IMR-90 (cell line): ENCODE data around the gene KRTAP10-6. TPM values are rescaled to one million over a fixed set of nuclear protein-coding genes. Genes with fewer than 3 reads are reported as not detected.

Source experiments
- ATAC-seq: fragments of 200-7000 bp; cut with Tn5 transposase; 2 replicates; pipeline ENCODE4 v1.9.1; 2020; ENCODE audit warnings: low read depth, mild to moderate bottlenecking, moderate library complexity
- BruUV-seq: library from RNA; stranded (reverse); fragments of 400-500 nt; replicated peaks from 2 replicates; lab custom pipeline; 2021; lab: Mats Ljungman, UMichigan
- CTCF ChIA-PET: fragments of 300-600 bp; formaldehyde crosslinking; extraction: SDS; loops from one replicate; lab custom pipeline; 2021; ENCODE audit warnings: antibody characterized with exemption; lab: Yijun Ruan, JAX
- POLR2A ChIA-PET: fragments of 300-600 bp; sonication (Branson Sonifier 250); formaldehyde crosslinking; loops from one replicate; lab custom pipeline; 2022; ENCODE audit warnings: antibody characterized with exemption; ENCODE audit not compliant: unreplicated experiment; lab: Charles Lee
- DNase-seq: peaks from one replicate; pipeline ENCODE4 v3.0.0; 2013
- H2AFZ ChIP-seq: replicated peaks from 2 replicates; pipeline ENCODE3; 2013; ENCODE audit warnings: low read length, mild to moderate bottlenecking; ENCODE audit not compliant: poor library complexity
- H2AK5ac ChIP-seq: 2 replicates; pipeline ENCODE4 v1.6.1; 2013; ENCODE audit warnings: low read depth, low read length, inconsistent platforms
- H2AK9ac ChIP-seq: replicated peaks from 2 replicates; pipeline ENCODE3; 2013; ENCODE audit warnings: mild to moderate bottlenecking, low read depth, low read length, moderate library complexity; ENCODE audit not compliant: poor library complexity
- H2BK120ac ChIP-seq: 2 replicates; pipeline ENCODE4 v1.6.1; 2013; ENCODE audit warnings: low read depth, low read length, inconsistent platforms
- H2BK15ac ChIP-seq: 3 replicates; pipeline ENCODE4 v1.6.1; 2013; ENCODE audit warnings: low read depth, low read length, inconsistent platforms
- H2BK20ac ChIP-seq: 2 replicates; pipeline ENCODE4 v1.6.1; 2013; ENCODE audit warnings: low read depth, mild to moderate bottlenecking, inconsistent platforms, low read length, moderate library complexity
- H2BK5ac ChIP-seq: 2 replicates; pipeline ENCODE4 v1.6.1; 2013; ENCODE audit warnings: mild to moderate bottlenecking, low read depth, low read length, inconsistent platforms; ENCODE audit not compliant: poor library complexity, severe bottlenecking
- H3K14ac ChIP-seq: replicated peaks from 2 replicates; pipeline ENCODE4 v1.6.1; 2013; ENCODE audit warnings: low read depth, low read length, inconsistent platforms
- H3K18ac ChIP-seq: 2 replicates; pipeline ENCODE4 v1.6.1; 2013; ENCODE audit warnings: low read depth, low read length, control low read depth
- H3K23ac ChIP-seq: 2 replicates; pipeline ENCODE4 v1.6.1; 2013; ENCODE audit warnings: low read depth, low read length, inconsistent platforms
- H3K27ac ChIP-seq: 2 replicates; pipeline ENCODE4 v1.5.1; 2013; ENCODE audit warnings: mild to moderate bottlenecking, control low read depth, low read length; ENCODE audit not compliant: insufficient read depth
- H3K27me3 ChIP-seq: 2 replicates; pipeline ENCODE4 v1.6.1; 2013; ENCODE audit warnings: low read length; ENCODE audit not compliant: control insufficient read depth, insufficient read depth
- H3K36me3 ChIP-seq: 2 replicates; pipeline ENCODE4 v1.6.1; 2013; ENCODE audit warnings: low read length, mixed read lengths; ENCODE audit not compliant: control insufficient read depth, insufficient read depth
- H3K4ac ChIP-seq: 2 replicates; pipeline ENCODE4 v1.6.1; 2013; ENCODE audit warnings: low read depth, low read length, inconsistent platforms
- H3K4me1 ChIP-seq: 2 replicates; pipeline ENCODE4 v1.6.1; 2013; ENCODE audit warnings: low read length, mixed read lengths; ENCODE audit not compliant: control insufficient read depth, insufficient read depth
- H3K4me2 ChIP-seq: 2 replicates; pipeline ENCODE4 v1.6.1; 2013; ENCODE audit warnings: low read depth, mild to moderate bottlenecking, control low read depth, low read length, moderate library complexity
- H3K4me3 ChIP-seq: 2 replicates; pipeline ENCODE4 v1.5.1; 2013; ENCODE audit warnings: low read depth, mild to moderate bottlenecking, control low read depth, low read length, moderate library complexity; ENCODE audit not compliant: insufficient read depth
- H3K56ac ChIP-seq: 2 replicates; pipeline ENCODE4 v1.6.1; 2013; ENCODE audit warnings: low read length, inconsistent platforms; ENCODE audit not compliant: insufficient read depth; ENCODE audit errors: extremely low read depth
- H3K79me1 ChIP-seq, 2 experiments: 2 replicates each; pipeline ENCODE4 v1.6.1; 2013; ENCODE audit warnings: low read length in 2 of 2, inconsistent platforms in 1 of 2, low read depth in 1 of 2
- H3K9ac ChIP-seq: 2 replicates; pipeline ENCODE4 v1.6.1; 2013; ENCODE audit warnings: low read depth, low read length, control low read depth
- H3K9me1 ChIP-seq: 2 replicates; pipeline ENCODE4 v1.6.1; 2013; ENCODE audit warnings: low read length, inconsistent platforms; ENCODE audit not compliant: insufficient read depth
- H3K9me3 ChIP-seq: 2 replicates; pipeline ENCODE4 v1.6.1; 2013; ENCODE audit warnings: low read length; ENCODE audit not compliant: control insufficient read depth, insufficient read depth
- H4K20me1 ChIP-seq: 2 replicates; pipeline ENCODE4 v1.6.1; 2013; ENCODE audit warnings: low read length, inconsistent platforms; ENCODE audit not compliant: insufficient read depth
- H4K5ac ChIP-seq: 2 replicates; pipeline ENCODE4 v1.6.1; 2013; ENCODE audit warnings: mild to moderate bottlenecking, low read depth, low read length, control low read depth
- H4K8ac ChIP-seq, 2 experiments: 2 replicates each; pipeline ENCODE4 v1.6.1; 2013; ENCODE audit warnings: low read depth in 2 of 2, low read length in 2 of 2, control low read depth in 1 of 2, inconsistent platforms in 1 of 2
- H4K91ac ChIP-seq: 2 replicates; pipeline ENCODE4 v1.6.1; 2013; ENCODE audit warnings: low read depth, low read length, inconsistent platforms; ENCODE audit not compliant: insufficient read depth
- BHLHE40 ChIP-seq: fragments of 150-350 bp; IDR thresholded peaks from 2 replicates; pipeline ENCODE4 v1.6.1; 2016; ENCODE audit warnings: mild to moderate bottlenecking, low read depth, low read length
- CEBPB ChIP-seq: IDR thresholded peaks from 2 replicates; pipeline ENCODE4 v1.6.1; 2012; ENCODE audit warnings: low read depth, low read length, improper control_type of control experiment
- CHD1 ChIP-seq: IDR thresholded peaks from 2 replicates; pipeline ENCODE4 v1.6.1; 2012; ENCODE audit warnings: low read depth, low read length, improper control_type of control experiment
- FOS ChIP-seq: fragments of 150-350 bp; IDR thresholded peaks from 2 replicates; pipeline ENCODE4 v1.6.1; 2016; ENCODE audit warnings: low read depth, low read length
- MAFK ChIP-seq: IDR thresholded peaks from 2 replicates; pipeline ENCODE4 v1.6.1; 2012; ENCODE audit warnings: low read depth, low read length, improper control_type of control experiment
- MAZ ChIP-seq: IDR thresholded peaks from 2 replicates; pipeline ENCODE4 v1.6.1; 2012; ENCODE audit warnings: low read depth, mild to moderate bottlenecking, low read length, improper control_type of control experiment, moderate library complexity, borderline replicate concordance
- MXI1 ChIP-seq: IDR thresholded peaks from 2 replicates; pipeline ENCODE4 v1.6.1; 2012; ENCODE audit warnings: low read depth, mild to moderate bottlenecking, low read length, moderate library complexity, borderline replicate concordance
- NFE2L2 ChIP-seq: fragments of 150-350 bp; IDR thresholded peaks from 2 replicates; pipeline ENCODE4 v1.6.1; 2016; ENCODE audit warnings: low read depth, mild to moderate bottlenecking, low read length
- POLR2A ChIP-seq: IDR thresholded peaks from 2 replicates; pipeline ENCODE4 v1.6.1; 2012; ENCODE audit warnings: mild to moderate bottlenecking, low read depth, low read length
- RAD21 ChIP-seq: IDR thresholded peaks from 2 replicates; pipeline ENCODE4 v1.6.1; 2012; ENCODE audit warnings: low read length, improper control_type of control experiment
- RFX5 ChIP-seq: IDR thresholded peaks from 2 replicates; pipeline ENCODE4 v1.8.0; 2012; ENCODE audit warnings: low read depth, mild to moderate bottlenecking, low read length, moderate library complexity
- SMC3 ChIP-seq: fragments of 150-350 bp; IDR thresholded peaks from 2 replicates; pipeline ENCODE4 v1.6.1; 2016; ENCODE audit warnings: low read depth, mild to moderate bottlenecking, antibody characterized with exemption, low read length, moderate library complexity
- WGBS, 2 experiments: methylation state at CpG; one replicate each; pipeline versions ENCODE4 v1.1.5 to v1.1.7; 2013; ENCODE audit warnings: missing lambda C conversion rate in 2 of 2; ENCODE audit not compliant: insufficient read length in 1 of 2; ENCODE audit errors: extremely low coverage in 2 of 2; 5-methylcytosine and 5-hydroxymethylcytosine counted together
- dilution Hi-C: fragments of 300-500 bp; cut with HindIII; formaldehyde crosslinking; loops from one replicate; pipeline ENCODE4 v1.14.3; 2018; ENCODE audit warnings: low sequenced_read_pairs; ENCODE audit not compliant: unreplicated experiment
- in situ Hi-C: fragments of 300-500 bp; cut with MboI; formaldehyde crosslinking; loops from 3 replicates; pipeline ENCODE4 v1.14.3; 2019; ENCODE audit warnings: low sequenced_read_pairs, inconsistent platforms, mixed read lengths
- intact Hi-C: fragments of 100-400 bp; cut with micrococcal nuclease; formaldehyde crosslinking; loops from 2 replicates; pipeline ENCODE4 v1.10.0; 2022
- polyA plus RNA-seq, 3 experiments: library from polyadenylated mRNA; depleted of rRNA; stranded (reverse); fragments of >200 nt; gene quantifications; 2 replicates each; pipeline ENCODE4 v1.2.3, GENCODE V29; 2012; ENCODE audit warnings: low replicate concordance in 1 of 3
- total RNA-seq: library from RNA; depleted of rRNA; stranded (reverse); fragments of >200 nt; gene quantifications from 2 replicates; pipeline ENCODE4 v1.2.3, GENCODE V29; 2012
- TF ChIP-seq, protein P1 (sequence below): fragments of 150-350 bp; IDR thresholded peaks from 2 replicates; pipeline ENCODE4 v1.6.1; 2016; ENCODE audit warnings: low read depth, mild to moderate bottlenecking, low read length, moderate library complexity, borderline replicate concordance
- TF ChIP-seq, protein P2 (sequence below): fragments of 150-350 bp; IDR thresholded peaks from 2 replicates; pipeline ENCODE4 v1.6.1; 2017; ENCODE audit warnings: mild to moderate bottlenecking, antibody characterized with exemption, low read length, low read depth
- TF ChIP-seq, protein P3 (sequence below): conservative IDR thresholded peaks from 2 replicates; pipeline ENCODE4 v1.5.1; 2012; ENCODE audit warnings: mild to moderate bottlenecking, low read depth, low read length, improper control_type of control experiment

Gene KRTAP10-6
- total and polyA plus RNA-seq, 2 of the 4 experiments (the other 2 are of a cell fraction) = not detected

DNA sequence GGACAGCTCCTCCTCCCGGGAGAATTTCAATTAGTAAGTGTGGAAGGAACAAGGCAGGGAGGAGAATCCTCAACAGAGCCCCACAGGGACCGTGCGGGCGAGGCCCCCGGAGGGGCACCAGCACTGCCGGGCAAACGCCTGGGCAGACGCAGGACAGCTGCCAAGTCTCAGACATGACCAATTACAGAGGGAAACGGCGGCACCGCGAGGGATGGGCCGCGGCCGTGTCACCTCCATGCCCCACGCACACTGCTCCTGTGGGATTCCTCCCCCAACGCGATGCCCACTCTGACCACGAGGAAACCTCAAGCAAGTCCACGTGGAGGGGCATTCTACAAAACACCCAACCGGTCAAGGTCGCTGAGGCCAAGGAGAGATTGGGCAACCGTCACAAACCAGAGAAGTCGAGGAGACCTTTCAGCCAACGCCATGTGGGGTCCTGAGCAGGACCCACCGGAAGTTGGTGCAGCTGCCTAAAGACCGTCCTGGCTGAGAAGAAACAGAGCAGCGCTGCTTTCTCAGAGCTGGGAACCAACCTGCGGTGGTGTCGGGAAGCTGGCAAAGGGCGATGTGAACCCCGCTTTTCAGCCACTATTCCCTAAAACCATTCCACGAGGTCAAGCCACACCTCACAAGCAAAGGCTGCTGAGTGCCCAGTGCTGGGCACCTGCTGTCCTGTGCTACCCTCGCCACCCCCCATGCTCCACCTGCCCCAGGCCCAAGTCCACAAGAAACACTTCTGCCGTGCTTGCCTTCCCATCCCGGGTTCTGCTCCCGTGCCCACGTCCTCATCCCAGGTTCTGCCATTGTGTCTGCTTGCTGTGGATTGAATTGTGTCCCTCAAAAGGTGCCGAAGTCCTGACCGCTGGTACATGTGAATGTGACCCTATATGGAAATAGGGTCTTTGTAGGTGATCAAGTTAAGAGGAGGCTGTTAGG, 20.2 kb downstream of the KRTAP10-6 start:
- Histone ChIP-seq H2AK9ac (no peak overlapping the region), H3K23ac (no peak overlapping the region), H2BK20ac (no peak overlapping the region), H2BK15ac (no peak overlapping the region), H3K79me1 (no peaks in the 10 kb centered on the region), H4K5ac (no peak overlapping the region), H3K36me3 (no peaks in the 10 kb centered on the region), H3K4me3 (no peak overlapping the region), H3K4ac (no peak overlapping the region), H4K8ac (no peak overlapping the region), H3K4me1 (no peaks in the 10 kb centered on the region), H4K91ac (no peak overlapping the region), H3K27me3 (peaks cover 3% of the 10 kb centered on the region; the same call in 1 of the 2 replicates), H3K9me3 (peaks cover 4% of the 10 kb centered on the region), H3K9ac (no peak overlapping the region), H3K4me2 (no peak overlapping the region), H4K20me1 (no peaks in the 10 kb centered on the region), H3K14ac (no peak overlapping the region), H2AK5ac (no peak overlapping the region), H3K27ac (no peak overlapping the region), H2AFZ (no peak overlapping the region), H2BK120ac (no peak overlapping the region), H3K9me1 (no peaks in the 10 kb centered on the region), H3K18ac (no peak overlapping the region), H2BK5ac (no peak overlapping the region), H3K56ac (no peak overlapping the region)
- CTCF ChIA-PET = no interaction called here
- DNase-seq (no peak), ATAC-seq (no peak)
- intact Hi-C loops (no loop called here), dilution Hi-C loops (no loop called here), in situ Hi-C loops (no loop called here)
- BruUV-seq = no TSS peak
- TF ChIP-seq, protein P1, sequence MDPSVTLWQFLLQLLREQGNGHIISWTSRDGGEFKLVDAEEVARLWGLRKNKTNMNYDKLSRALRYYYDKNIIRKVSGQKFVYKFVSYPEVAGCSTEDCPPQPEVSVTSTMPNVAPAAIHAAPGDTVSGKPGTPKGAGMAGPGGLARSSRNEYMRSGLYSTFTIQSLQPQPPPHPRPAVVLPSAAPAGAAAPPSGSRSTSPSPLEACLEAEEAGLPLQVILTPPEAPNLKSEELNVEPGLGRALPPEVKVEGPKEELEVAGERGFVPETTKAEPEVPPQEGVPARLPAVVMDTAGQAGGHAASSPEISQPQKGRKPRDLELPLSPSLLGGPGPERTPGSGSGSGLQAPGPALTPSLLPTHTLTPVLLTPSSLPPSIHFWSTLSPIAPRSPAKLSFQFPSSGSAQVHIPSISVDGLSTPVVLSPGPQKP = no peak
- TF ChIP-seq SMC3 (no peak), NFE2L2 (no peak), CHD1 (no peak), CEBPB (no peak), BHLHE40 (no peak), MXI1 (no peak), RAD21 (no peak), POLR2A (no peak), RFX5 (no peak), FOS (no peak), MAZ (no peak), MAFK (no peak)
- TF ChIP-seq, protein P2, sequence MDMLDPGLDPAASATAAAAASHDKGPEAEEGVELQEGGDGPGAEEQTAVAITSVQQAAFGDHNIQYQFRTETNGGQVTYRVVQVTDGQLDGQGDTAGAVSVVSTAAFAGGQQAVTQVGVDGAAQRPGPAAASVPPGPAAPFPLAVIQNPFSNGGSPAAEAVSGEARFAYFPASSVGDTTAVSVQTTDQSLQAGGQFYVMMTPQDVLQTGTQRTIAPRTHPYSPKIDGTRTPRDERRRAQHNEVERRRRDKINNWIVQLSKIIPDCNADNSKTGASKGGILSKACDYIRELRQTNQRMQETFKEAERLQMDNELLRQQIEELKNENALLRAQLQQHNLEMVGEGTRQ = no peak
- TF ChIP-seq, protein P3, sequence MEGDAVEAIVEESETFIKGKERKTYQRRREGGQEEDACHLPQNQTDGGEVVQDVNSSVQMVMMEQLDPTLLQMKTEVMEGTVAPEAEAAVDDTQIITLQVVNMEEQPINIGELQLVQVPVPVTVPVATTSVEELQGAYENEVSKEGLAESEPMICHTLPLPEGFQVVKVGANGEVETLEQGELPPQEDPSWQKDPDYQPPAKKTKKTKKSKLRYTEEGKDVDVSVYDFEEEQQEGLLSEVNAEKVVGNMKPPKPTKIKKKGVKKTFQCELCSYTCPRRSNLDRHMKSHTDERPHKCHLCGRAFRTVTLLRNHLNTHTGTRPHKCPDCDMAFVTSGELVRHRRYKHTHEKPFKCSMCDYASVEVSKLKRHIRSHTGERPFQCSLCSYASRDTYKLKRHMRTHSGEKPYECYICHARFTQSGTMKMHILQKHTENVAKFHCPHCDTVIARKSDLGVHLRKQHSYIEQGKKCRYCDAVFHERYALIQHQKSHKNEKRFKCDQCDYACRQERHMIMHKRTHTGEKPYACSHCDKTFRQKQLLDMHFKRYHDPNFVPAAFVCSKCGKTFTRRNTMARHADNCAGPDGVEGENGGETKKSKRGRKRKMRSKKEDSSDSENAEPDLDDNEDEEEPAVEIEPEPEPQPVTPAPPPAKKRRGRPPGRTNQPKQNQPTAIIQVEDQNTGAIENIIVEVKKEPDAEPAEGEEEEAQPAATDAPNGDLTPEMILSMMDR = no peak
- POLR2A ChIA-PET = no interaction called here
- 76% methylated on average over 19 of the region's 40 CpGs; no CpG with 5 or more reads in 1 of the 2 experiments for WGBS, 2 experiments
